BJ (cell line): ENCODE measurements around the gene RASAL1. TPM values are rescaled to one million over a fixed set of nuclear protein-coding genes. Genes with fewer than 3 reads are reported as not detected.

ENCODE experiments used
- CTCF ChIA-PET: fragments of 350-600 bp; formaldehyde crosslinking; extraction: SDS; loops from one replicate; lab custom pipeline; 2021; ENCODE audit warnings: antibody characterized with exemption, inconsistent platforms; lab: Yijun Ruan, JAX
- POLR2A ChIA-PET: fragments of 300-600 bp; sonication (Branson Sonifier 250); formaldehyde crosslinking; extraction: SDS; loops from one replicate; lab custom pipeline; 2021; ENCODE audit warnings: antibody characterized with exemption; lab: Charles Lee
- DNase-seq: peaks from one replicate; pipeline ENCODE4 v3.0.0-alpha.2; 2011; ENCODE audit warnings: low read depth
- H3K27me3 ChIP-seq: 2 replicates; pipeline ENCODE4 v1.6.0; 2011; ENCODE audit warnings: low read length; ENCODE audit not compliant: control insufficient read depth, insufficient read depth
- H3K36me3 ChIP-seq: 2 replicates; pipeline ENCODE4 v1.5.1; 2011; ENCODE audit warnings: low read length; ENCODE audit not compliant: control insufficient read depth, insufficient read depth
- H3K4me3 ChIP-seq: 2 replicates; pipeline ENCODE4 v1.5.1; 2011; ENCODE audit warnings: low read depth, mild to moderate bottlenecking, control low read depth, low read length
- polyA plus RNA-seq: library from polyadenylated mRNA; depleted of rRNA; stranded (reverse); fragments of >200 nt; gene quantifications from 2 replicates; pipeline ENCODE4 v1.2.3, GENCODE V29; 2011
- TF ChIP-seq, protein P1 (sequence below): IDR thresholded peaks from 2 replicates; pipeline ENCODE4 v1.5.1; 2011; ENCODE audit warnings: low read depth, mild to moderate bottlenecking, control low read depth, inconsistent platforms, low read length, moderate library complexity; ENCODE audit not compliant: insufficient read depth

The RASAL1 gene
- polyA plus RNA-seq, 1 experiment: not detected

DNA sequence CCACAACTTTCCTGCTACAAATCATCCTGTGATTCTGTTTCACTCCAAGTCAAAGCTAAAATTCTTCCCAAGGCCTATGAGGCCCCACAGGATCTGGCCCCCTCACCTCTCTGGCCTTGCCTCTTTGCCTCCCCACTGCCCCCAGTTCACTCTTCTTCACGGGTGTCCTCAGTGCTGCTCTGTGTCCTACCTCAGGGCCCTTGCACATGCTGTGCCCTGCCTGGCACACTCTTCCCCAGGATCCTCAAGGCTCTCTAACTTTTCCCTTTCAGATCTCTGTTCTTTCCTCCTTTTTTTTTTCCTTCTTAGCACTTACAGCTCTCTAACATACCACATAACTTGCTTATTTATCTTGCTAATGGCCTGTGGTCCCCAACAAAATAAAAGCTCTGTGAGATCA lies 29.2 kb downstream of the RASAL1 start:
- no peak for DNase-seq
- Histone ChIP-seq H3K4me3 (no peak overlapping the region), H3K27me3 (0 out of 2 replicates have a peak, but pooled peaks cover 1% of the 10 kb centered on the region), H3K36me3 (no peaks in the 10 kb centered on the region)
- CTCF ChIA-PET: interaction anchor here (1.0 kb wide), 1 partner anchor 57 kb away, joined by 3 read pairs; no protein-coding TSS in a partner anchor
- TF ChIP-seq, protein P1, sequence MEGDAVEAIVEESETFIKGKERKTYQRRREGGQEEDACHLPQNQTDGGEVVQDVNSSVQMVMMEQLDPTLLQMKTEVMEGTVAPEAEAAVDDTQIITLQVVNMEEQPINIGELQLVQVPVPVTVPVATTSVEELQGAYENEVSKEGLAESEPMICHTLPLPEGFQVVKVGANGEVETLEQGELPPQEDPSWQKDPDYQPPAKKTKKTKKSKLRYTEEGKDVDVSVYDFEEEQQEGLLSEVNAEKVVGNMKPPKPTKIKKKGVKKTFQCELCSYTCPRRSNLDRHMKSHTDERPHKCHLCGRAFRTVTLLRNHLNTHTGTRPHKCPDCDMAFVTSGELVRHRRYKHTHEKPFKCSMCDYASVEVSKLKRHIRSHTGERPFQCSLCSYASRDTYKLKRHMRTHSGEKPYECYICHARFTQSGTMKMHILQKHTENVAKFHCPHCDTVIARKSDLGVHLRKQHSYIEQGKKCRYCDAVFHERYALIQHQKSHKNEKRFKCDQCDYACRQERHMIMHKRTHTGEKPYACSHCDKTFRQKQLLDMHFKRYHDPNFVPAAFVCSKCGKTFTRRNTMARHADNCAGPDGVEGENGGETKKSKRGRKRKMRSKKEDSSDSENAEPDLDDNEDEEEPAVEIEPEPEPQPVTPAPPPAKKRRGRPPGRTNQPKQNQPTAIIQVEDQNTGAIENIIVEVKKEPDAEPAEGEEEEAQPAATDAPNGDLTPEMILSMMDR: no peak
- POLR2A ChIA-PET: no interaction called here

DNA sequence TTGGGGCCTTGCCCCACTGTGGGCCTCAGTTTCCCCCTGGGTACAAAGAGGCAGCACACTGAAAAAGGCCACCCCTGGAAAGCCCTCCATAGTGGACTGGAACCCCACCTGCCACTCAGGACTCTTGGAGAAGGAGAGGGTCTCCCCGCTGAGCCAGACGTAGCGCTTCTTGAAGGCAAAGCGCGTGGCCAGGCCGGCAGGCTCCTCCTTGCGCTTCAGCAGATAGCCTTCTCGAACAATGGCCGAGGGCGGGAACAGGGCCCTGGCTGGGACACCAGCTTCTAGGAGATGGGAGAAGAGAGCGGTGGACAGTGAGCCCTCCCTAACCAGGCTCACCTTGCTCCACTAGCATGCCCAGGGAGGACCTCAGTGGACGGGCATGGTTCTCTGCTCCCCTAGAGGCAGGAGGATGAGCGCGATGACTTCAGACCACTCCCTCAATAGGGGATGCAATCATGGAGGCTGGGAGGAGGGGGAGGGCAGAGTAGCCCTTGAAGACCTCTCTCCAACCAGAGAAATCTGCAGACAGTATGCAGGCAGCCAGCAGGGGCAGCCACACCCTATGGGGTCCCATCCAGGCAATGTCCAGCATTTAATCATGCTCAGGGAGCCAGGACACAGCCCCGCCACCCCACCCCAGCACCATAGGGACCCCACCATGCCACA lies 29.8 kb downstream of the RASAL1 start:
- ChIA-PET POLR2A (no interaction called here), CTCF (interaction anchor here (1.0 kb wide), 1 partner anchor 57 kb away, joined by 3 read pairs; no protein-coding TSS in a partner anchor)
- H3K4me3 ChIP-seq: no peak overlapping the region
- TF ChIP-seq, protein P1: no peak
- no peaks in the 10 kb centered on the region for H3K36me3 ChIP-seq
- H3K27me3 ChIP-seq: 0 out of 2 replicates have a peak, but pooled peaks cover 1% of the 10 kb centered on the region
- DNase-seq: no peak

DNA sequence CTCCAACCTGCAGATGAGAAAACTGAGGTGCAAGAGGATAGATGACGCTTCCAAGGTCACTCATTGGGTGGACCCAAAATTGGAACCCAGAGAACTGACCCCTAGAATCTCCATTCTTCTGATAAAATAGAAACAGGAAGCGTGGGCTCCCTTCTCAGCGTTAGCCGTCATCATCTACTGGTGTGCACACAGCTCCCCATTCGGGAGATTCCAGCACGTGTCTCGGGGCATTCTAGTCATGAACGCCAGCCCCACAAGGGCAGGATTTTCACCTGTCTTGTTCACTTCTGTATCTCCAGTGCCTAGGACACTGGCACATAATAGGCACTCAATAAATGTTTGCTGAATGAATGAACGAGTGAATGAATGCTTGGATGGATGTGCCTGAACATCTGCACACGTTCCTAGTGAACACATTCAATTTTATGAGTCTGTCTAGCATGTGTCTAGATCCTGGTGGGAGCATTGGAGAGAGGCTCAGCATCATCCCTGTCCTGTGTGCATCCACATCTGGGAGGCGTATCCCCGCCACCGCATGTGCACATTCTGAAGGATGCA lies 30.5 kb downstream of the RASAL1 start:
- Histone ChIP-seq H3K27me3 (0 out of 2 replicates have a peak, but pooled peaks cover 1% of the 10 kb centered on the region), H3K4me3 (no peak overlapping the region), H3K36me3 (no peaks in the 10 kb centered on the region)
- DNase-seq: no peak
- CTCF ChIA-PET: no interaction called here
- POLR2A ChIA-PET: no interaction called here
- TF ChIP-seq, protein P1: no peak

DNA sequence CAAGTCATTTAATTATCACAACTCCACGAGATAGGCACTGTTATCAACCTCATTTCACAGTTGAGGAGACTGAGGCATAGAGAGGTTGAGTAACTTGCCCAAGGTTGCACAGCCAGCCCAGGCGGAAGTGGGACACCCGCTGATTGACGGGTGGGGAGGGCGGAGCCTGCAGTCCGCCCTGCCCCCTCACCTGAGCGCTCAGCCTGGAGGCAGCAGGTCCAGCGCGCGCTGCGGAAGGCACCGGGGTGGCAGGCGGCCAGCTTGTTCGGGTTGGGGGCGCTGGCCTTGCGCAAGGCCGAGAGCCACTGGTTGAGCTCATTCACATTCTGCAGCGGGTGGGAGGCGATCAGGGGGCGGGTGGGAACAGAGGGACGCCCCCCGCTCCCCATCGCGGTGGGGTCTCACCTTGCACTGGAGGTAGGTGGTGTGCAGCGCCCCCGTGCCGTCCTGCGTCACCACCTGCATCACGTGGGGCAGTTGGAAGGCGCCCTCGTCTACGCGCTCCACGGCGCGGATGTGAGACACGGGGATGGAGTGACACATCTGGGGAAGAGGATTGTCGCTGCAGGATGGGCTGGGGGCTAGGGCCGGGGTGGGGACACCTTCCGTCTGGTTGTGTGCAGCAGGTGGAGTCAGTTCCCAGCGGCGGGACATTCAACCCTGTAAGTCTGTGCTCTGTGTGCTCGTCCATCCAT lies 31.7 kb downstream of the RASAL1 start:
- TF ChIP-seq, protein P1: no peak
- CTCF ChIA-PET: interaction anchor here (0.8 to 1.1 kb wide), 2 partner anchors 56 to 70 kb away, joined by 3 to 4 read pairs; no protein-coding TSS in a partner anchor
- no peaks in the 10 kb centered on the region for H3K36me3 ChIP-seq
- H3K27me3 ChIP-seq: 0 out of 2 replicates have a peak, but pooled peaks cover 1% of the 10 kb centered on the region
- no peak overlapping the region for H3K4me3 ChIP-seq
- DNase-seq: no peak
- POLR2A ChIA-PET: no interaction called here

DNA sequence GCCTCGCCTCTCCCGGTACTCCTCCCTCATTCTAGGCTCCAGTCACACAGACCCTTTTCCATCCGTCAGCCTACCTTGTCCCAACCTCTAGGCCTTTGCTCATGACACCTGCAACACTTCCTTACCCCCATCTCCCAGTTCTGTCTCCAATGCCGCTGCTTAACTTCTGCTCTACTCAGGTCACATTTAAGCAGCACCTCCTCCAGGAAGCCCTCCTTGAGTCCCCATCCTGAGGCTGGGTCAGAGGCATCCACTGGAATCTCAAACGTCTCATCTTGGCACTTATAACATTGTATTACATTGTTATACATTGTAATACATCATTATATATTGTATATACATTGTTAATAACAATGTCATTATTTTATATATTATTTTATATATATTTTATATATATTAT lies 32.8 kb downstream of the RASAL1 start:
- peaks cover 1% of the 10 kb centered on the region; the same call in 1 of the 2 replicates for H3K27me3 ChIP-seq
- H3K36me3 ChIP-seq: no peaks in the 10 kb centered on the region
- ChIA-PET CTCF (interaction anchor here (0.8 to 1.1 kb wide), 2 partner anchors 55 to 71 kb away, joined by 3 to 4 read pairs; no protein-coding TSS in a partner anchor), POLR2A (no interaction called here)
- TF ChIP-seq, protein P1: no peak
- no peak for DNase-seq
- H3K4me3 ChIP-seq: no peak overlapping the region
